GM23338 (cell line): ENCODE data around the gene SUV39H1. TPM values are rescaled to one million over a fixed set of nuclear protein-coding genes. Genes with fewer than 3 reads are reported as not detected.
"Not testable (repeated sequence)": the region's sequence is repeated elsewhere in the genome, so short reads cannot be mapped to it uniquely, and the experiment has no call there.

ENCODE experiments used
- ATAC-seq: fragments of 200-7000 bp; cut with Tn5 transposase; 3 replicates; pipeline ENCODE4 v1.9.1; 2020
- DNase-seq: peaks from one replicate; pipeline ENCODE4 v3.0.0-alpha.2; 2015; ENCODE audit warnings: low spot score
- H2AFZ ChIP-seq: fragments of 200-600 bp; sonication (generic); 2 replicates; pipeline ENCODE4 v1.8.0; 2016; ENCODE audit warnings: antibody characterized with exemption, mild to moderate bottlenecking, moderate library complexity
- H3F3A ChIP-seq: fragments of 200-600 bp; sonication (generic); replicated peaks from 2 replicates; pipeline ENCODE4 v1.8.0; 2017; ENCODE audit warnings: antibody characterized with exemption, mixed run types, low read depth
- H3K27ac ChIP-seq: fragments of 200-600 bp; sonication (generic); 2 replicates; pipeline ENCODE4 v1.6.1; 2016; ENCODE audit warnings: low read depth
- H3K27me3 ChIP-seq: fragments of 200-600 bp; sonication (generic); 2 replicates; pipeline ENCODE4 v1.8.0; 2016; ENCODE audit warnings: mild to moderate bottlenecking, mixed run types, moderate library complexity; ENCODE audit not compliant: insufficient read depth
- H3K36me3 ChIP-seq: fragments of 200-600 bp; sonication (generic); 2 replicates; pipeline ENCODE4 v1.8.0; 2016; ENCODE audit warnings: mild to moderate bottlenecking; ENCODE audit not compliant: insufficient read depth
- H3K4me1 ChIP-seq: fragments of 200-600 bp; sonication (generic); 2 replicates; pipeline ENCODE4 v1.8.0; 2016; ENCODE audit warnings: mild to moderate bottlenecking, moderate library complexity; ENCODE audit not compliant: insufficient read depth
- H3K4me2 ChIP-seq: fragments of 200-600 bp; sonication (generic); 2 replicates; pipeline ENCODE4 v1.7.1; 2017; ENCODE audit warnings: mixed run types
- H3K4me3 ChIP-seq: fragments of 200-600 bp; sonication (generic); 2 replicates; pipeline ENCODE4 v1.6.1; 2016; ENCODE audit warnings: mixed run types
- H3K79me2 ChIP-seq: fragments of 200-600 bp; sonication (generic); replicated peaks from 2 replicates; pipeline ENCODE4 v1.8.0; 2017; ENCODE audit warnings: mild to moderate bottlenecking; ENCODE audit not compliant: insufficient read depth
- H3K9me2 ChIP-seq: fragments of 200-600 bp; sonication (generic); 2 replicates; pipeline ENCODE4 v1.8.0; 2017; ENCODE audit not compliant: insufficient read depth
- H4K20me1 ChIP-seq: fragments of 200-600 bp; sonication (generic); replicated peaks from 2 replicates; pipeline ENCODE4 v1.8.0; 2017; ENCODE audit warnings: mild to moderate bottlenecking; ENCODE audit not compliant: insufficient read depth
- H3K27ac Mint-ChIP-seq: 2 replicates; pipeline ENCODE4 v1.8.0; 2020; ENCODE audit warnings: inconsistent platforms, mild to moderate bottlenecking, moderate library complexity, mixed read lengths
- H3K27me3 Mint-ChIP-seq: 3 replicates; pipeline ENCODE4 v1.8.0; 2022; ENCODE audit warnings: low read depth, mild to moderate bottlenecking, moderate library complexity, mixed read lengths, inconsistent platforms; ENCODE audit not compliant: insufficient read depth, poor library complexity
- H3K36me3 Mint-ChIP-seq: 3 replicates; pipeline ENCODE4 v1.8.0; 2021; ENCODE audit warnings: low read depth, mild to moderate bottlenecking, inconsistent platforms, moderate library complexity, mixed read lengths
- H3K4me1 Mint-ChIP-seq: 3 replicates; pipeline ENCODE4 v1.8.0; 2020; ENCODE audit warnings: mild to moderate bottlenecking, inconsistent platforms, mixed read lengths
- H3K4me3 Mint-ChIP-seq: 3 replicates; pipeline ENCODE4 v1.8.0; 2021; ENCODE audit warnings: moderate library complexity, mild to moderate bottlenecking, inconsistent platforms, mixed read lengths
- H3K9me3 Mint-ChIP-seq: 3 replicates; pipeline ENCODE4 v1.8.0; 2020; ENCODE audit warnings: moderate library complexity, mild to moderate bottlenecking, inconsistent platforms, mixed read lengths
- EZH2 ChIP-seq: fragments of 200-600 bp; sonication (generic); IDR thresholded peaks from one replicate; pipeline ENCODE4 v1.8.0; 2017; ENCODE audit warnings: antibody characterized with exemption, mild to moderate bottlenecking, low read depth; ENCODE audit not compliant: unreplicated experiment
- NANOG ChIP-seq: IDR thresholded peaks from 2 replicates; pipeline ENCODE4 v1.6.1; 2016; ENCODE audit warnings: antibody characterized with exemption, borderline replicate concordance
- ZNF114 ChIP-seq: fragments of 250-450 bp; sonication (Bioruptor Pico); IDR thresholded peaks from 2 replicates; pipeline ENCODE4 v1.5.0; 2020; ENCODE audit warnings: mild to moderate bottlenecking, moderate library complexity
- polyA plus RNA-seq: library from polyadenylated mRNA; unstranded; fragments of >200 nt; fragmentation: Nextera tagmentation; extraction: Ambion mirVana; gene quantifications from 2 replicates; pipeline ENCODE4 v1.2.1, GENCODE V29; 2016
- total RNA-seq: library from RNA; depleted of rRNA; stranded (reverse); fragments of >200 nt; shearing (Covaris generic); gene quantifications from 2 replicates; pipeline ENCODE4 v1.2.3, GENCODE V29; 2014
- TF ChIP-seq, protein P1 (sequence below), 2 experiments: fragments of 200-600 bp in 1 of 2; sonication (generic) in 1 of 2; conservative IDR thresholded peaks; 2 replicates each; pipeline versions ENCODE4 v1.5.1 to v1.6.1; 2016 to 2017; ENCODE audit warnings: antibody characterized with exemption in 2 of 2, low read depth in 2 of 2, mild to moderate bottlenecking in 2 of 2, moderate library complexity in 1 of 2

The SUV39H1 gene
- total and polyA plus RNA-seq, 2 experiments from 2014 or later: 9.5 to 15.2 TPM

DNA sequence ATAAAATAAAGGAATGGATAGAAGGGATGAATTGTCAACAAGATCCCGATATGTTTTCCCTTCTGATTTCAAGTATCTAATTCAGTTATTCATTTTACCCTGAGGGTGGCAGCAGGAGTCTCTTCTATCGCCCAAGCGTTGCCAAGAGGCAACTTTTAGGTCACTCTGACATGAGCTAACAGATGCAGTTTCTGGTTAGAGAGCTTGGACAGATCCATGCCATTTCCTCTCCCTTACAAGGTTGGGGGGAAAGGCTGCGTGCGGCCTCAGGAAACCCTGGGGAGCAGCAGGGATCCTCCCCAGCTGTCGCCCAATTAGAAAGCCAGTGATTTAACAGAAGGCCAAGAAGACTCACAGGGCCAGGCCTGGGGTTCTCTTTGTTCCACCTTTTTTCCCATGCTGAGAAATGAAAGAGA, 48.2 kb upstream of the SUV39H1 start:
- Histone ChIP-seq H4K20me1 (no peaks in the 10 kb centered on the region), H2AFZ (no peak overlapping the region), H3K4me1 (peaks cover 5% of the 10 kb centered on the region; the same call in 1 of the 2 replicates), H3K79me2 (no peaks in the 10 kb centered on the region), H3F3A (no peaks in the 10 kb centered on the region), H3K4me3 (no peak overlapping the region), H3K27me3 (no peaks in the 10 kb centered on the region), H3K9me2 (no peaks in the 10 kb centered on the region), H3K36me3 (no peaks in the 10 kb centered on the region), H3K27ac (no peak overlapping the region), H3K4me2 (no peak overlapping the region)
- H3K4me3 Mint-ChIP-seq: no peak overlapping the region
- H3K27me3 Mint-ChIP-seq: no peaks in the 10 kb centered on the region
- TF ChIP-seq EZH2: no peak
- no peak for TF ChIP-seq NANOG
- TF ChIP-seq, protein P1, sequence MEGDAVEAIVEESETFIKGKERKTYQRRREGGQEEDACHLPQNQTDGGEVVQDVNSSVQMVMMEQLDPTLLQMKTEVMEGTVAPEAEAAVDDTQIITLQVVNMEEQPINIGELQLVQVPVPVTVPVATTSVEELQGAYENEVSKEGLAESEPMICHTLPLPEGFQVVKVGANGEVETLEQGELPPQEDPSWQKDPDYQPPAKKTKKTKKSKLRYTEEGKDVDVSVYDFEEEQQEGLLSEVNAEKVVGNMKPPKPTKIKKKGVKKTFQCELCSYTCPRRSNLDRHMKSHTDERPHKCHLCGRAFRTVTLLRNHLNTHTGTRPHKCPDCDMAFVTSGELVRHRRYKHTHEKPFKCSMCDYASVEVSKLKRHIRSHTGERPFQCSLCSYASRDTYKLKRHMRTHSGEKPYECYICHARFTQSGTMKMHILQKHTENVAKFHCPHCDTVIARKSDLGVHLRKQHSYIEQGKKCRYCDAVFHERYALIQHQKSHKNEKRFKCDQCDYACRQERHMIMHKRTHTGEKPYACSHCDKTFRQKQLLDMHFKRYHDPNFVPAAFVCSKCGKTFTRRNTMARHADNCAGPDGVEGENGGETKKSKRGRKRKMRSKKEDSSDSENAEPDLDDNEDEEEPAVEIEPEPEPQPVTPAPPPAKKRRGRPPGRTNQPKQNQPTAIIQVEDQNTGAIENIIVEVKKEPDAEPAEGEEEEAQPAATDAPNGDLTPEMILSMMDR (conservative IDR thresholded peaks at IDR 0.05; ENCODE audit: low read depth in 2 of 2): peak; percentile 26 to 59; a peak in 2 of 4 replicates
- H3K9me3 Mint-ChIP-seq: no peaks in the 10 kb centered on the region; the same call in 2 of the 3 replicates
- peaks cover 16% of the 10 kb centered on the region for H3K4me1 Mint-ChIP-seq
- no peak overlapping the region for H3K27ac Mint-ChIP-seq
- DNase-seq (peak; percentile 77), ATAC-seq (peak; percentile 99)
- no peaks in the 10 kb centered on the region for H3K36me3 Mint-ChIP-seq

DNA sequence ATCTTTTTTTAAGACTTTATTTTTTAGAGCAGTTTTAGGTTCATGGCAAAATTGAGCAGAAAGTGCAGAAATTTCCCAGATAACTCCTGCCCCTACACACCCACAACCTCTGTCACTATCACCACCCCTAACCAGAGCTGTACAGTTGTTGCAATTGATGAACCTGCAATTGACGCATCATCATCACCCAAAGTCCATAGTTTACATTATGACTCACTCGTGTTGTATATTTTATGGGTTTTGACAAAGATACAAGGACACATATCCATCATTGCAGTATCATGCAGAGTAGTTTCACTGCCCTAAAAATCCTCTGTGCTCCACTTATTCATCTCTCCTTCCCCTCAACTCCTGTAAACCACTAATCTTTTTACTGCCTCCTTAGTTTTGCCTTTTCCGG, 47.4 kb upstream of the SUV39H1 start:
- Histone ChIP-seq H3F3A (no peaks in the 10 kb centered on the region), H3K36me3 (no peaks in the 10 kb centered on the region), H3K27ac (peak overlapping the region; percentile 27), H3K9me2 (no peaks in the 10 kb centered on the region), H3K27me3 (no peaks in the 10 kb centered on the region), H2AFZ (no peak overlapping the region), H3K4me1 (peaks cover 8% of the 10 kb centered on the region; the same call in 1 of the 2 replicates), H3K4me2 (peak overlapping the region; percentile 21), H4K20me1 (no peaks in the 10 kb centered on the region), H3K79me2 (no peaks in the 10 kb centered on the region), H3K4me3 (no peak overlapping the region)
- ATAC-seq: no peak
- Mint-ChIP-seq H3K4me3 (peak overlapping the region; percentile 15; the same call in 1 of the 3 replicates), H3K9me3 (no peaks in the 10 kb centered on the region; the same call in 2 of the 3 replicates), H3K27me3 (peaks cover 2% of the 10 kb centered on the region), H3K36me3 (no peaks in the 10 kb centered on the region), H3K27ac (peak overlapping the region; percentile 41; the same call in 1 of the 2 replicates), H3K4me1 (peaks cover 21% of the 10 kb centered on the region)
- DNase-seq: no peak
- TF ChIP-seq ZNF114: no peak

DNA sequence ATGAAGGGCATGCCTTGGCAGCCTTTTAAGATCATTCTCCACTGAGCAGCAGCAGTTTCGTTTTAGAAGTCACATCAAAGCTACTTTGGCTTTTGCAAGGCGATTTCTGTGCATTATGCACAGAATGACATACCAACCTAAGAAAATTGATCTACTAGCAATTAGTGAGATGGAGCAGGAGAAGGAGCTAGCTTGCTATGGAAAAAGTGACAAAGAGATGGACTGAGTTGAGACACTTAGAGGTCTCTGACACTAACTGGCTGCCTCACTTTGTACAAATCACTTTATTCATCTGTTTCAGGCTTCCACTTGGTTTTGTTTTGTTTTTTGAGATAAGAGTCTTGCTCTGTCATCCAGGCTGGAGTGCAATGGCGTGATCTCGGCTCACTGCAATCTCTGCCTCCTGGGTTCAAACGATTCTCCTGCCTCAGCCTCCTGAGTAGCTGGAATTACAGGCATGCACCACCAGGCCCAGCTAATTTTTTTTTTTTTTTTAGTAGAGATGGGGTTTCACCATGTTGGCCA, 44.4 kb upstream of the SUV39H1 start:
- not testable (repeated sequence) for H3F3A ChIP-seq, H4K20me1 ChIP-seq, H3K4me2 ChIP-seq, H3K27me3 Mint-ChIP-seq, H3K9me2 ChIP-seq, H3K36me3 ChIP-seq, H3K79me2 ChIP-seq, DNase-seq, H3K36me3 Mint-ChIP-seq, H3K9me3 Mint-ChIP-seq, H2AFZ ChIP-seq, H3K4me3 Mint-ChIP-seq, H3K27ac Mint-ChIP-seq, H3K27me3 ChIP-seq, H3K27ac ChIP-seq, H3K4me3 ChIP-seq, ATAC-seq
- H3K4me1 ChIP-seq: peaks cover 11% of the 10 kb centered on the region; the same call in 1 of the 2 replicates
- H3K4me1 Mint-ChIP-seq: peaks cover 27% of the 10 kb centered on the region

DNA sequence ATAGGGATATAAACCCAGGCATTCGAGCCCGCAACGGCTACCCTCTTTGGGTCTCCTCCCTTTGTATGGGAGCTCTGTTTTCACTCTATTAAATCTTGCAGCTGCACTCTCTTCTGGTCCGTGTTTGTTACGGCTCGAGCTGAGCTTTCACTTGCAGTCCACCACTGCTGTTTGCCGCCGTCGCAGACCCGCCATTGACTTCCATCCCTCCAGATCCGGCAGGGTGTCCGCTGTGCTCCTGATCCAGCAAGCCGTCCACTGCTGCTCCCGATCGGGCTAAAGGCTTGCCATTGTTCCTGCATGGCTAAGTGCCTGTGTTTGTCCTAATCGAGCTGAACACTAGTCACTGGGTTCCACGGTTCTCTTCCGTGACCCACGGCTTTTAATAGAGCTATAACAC, 41.8 kb upstream of the SUV39H1 start:
- not testable (repeated sequence) for H3K4me3 Mint-ChIP-seq, H3K27me3 Mint-ChIP-seq, H3F3A ChIP-seq, H4K20me1 ChIP-seq, H3K4me2 ChIP-seq, H3K27me3 ChIP-seq, H3K36me3 ChIP-seq, ATAC-seq, H3K9me2 ChIP-seq, H3K27ac Mint-ChIP-seq, H3K4me3 ChIP-seq, H3K36me3 Mint-ChIP-seq, H3K9me3 Mint-ChIP-seq, H2AFZ ChIP-seq, H3K4me1 ChIP-seq, H3K79me2 ChIP-seq, DNase-seq, H3K27ac ChIP-seq
- peaks cover 18% of the 10 kb centered on the region for H3K4me1 Mint-ChIP-seq

DNA sequence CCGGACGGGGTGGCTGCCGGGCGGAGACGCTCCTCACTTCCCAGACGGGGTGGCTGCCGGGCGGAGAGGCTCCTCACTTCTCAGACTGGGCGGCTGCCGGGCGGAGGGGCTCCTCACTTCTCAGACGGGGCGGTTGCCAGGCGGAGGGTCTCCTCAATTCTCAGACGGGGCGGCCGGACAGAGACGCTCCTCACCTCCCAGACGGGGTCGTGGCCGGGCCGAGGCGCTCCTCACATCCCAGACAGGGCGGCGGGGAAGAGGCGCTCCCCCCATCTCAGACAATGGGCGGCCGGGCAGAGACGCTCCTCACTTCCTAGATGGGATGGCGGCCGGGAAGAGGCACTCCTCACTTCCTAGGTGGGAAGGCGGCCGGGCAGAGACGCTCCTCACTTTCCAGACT, 36.8 kb upstream of the SUV39H1 start:
- not testable (repeated sequence) for H3K36me3 Mint-ChIP-seq, H3F3A ChIP-seq, H3K27ac ChIP-seq, H3K36me3 ChIP-seq, H3K9me2 ChIP-seq, H3K4me3 ChIP-seq, H4K20me1 ChIP-seq, H3K4me1 ChIP-seq, H3K4me1 Mint-ChIP-seq, DNase-seq, H3K4me2 ChIP-seq, H2AFZ ChIP-seq, H3K79me2 ChIP-seq, H3K27ac Mint-ChIP-seq, H3K4me3 Mint-ChIP-seq, ATAC-seq, H3K27me3 ChIP-seq, H3K27me3 Mint-ChIP-seq
- peaks cover 13% of the 10 kb centered on the region for H3K9me3 Mint-ChIP-seq
